IMR-90 (cell line): ENCODE results near the gene PROM2. TPM values are rescaled to one million over a fixed set of nuclear protein-coding genes. Genes with fewer than 3 reads are reported as not detected.

Source experiments
- ATAC-seq: fragments of 200-7000 bp; cut with Tn5 transposase; 2 replicates; pipeline ENCODE4 v1.9.1; 2020; ENCODE audit warnings: low read depth, mild to moderate bottlenecking, moderate library complexity
- BruUV-seq: library from RNA; stranded (reverse); fragments of 400-500 nt; replicated peaks from 2 replicates; lab custom pipeline; 2021; lab: Mats Ljungman, UMichigan
- CTCF ChIA-PET: fragments of 300-600 bp; formaldehyde crosslinking; extraction: SDS; loops from one replicate; lab custom pipeline; 2021; ENCODE audit warnings: antibody characterized with exemption; lab: Yijun Ruan, JAX
- POLR2A ChIA-PET: fragments of 300-600 bp; sonication (Branson Sonifier 250); formaldehyde crosslinking; loops from one replicate; lab custom pipeline; 2022; ENCODE audit warnings: antibody characterized with exemption; ENCODE audit not compliant: unreplicated experiment; lab: Charles Lee
- DNase-seq: peaks from one replicate; pipeline ENCODE4 v3.0.0; 2013
- H2AFZ ChIP-seq: replicated peaks from 2 replicates; pipeline ENCODE3; 2013; ENCODE audit warnings: low read length, mild to moderate bottlenecking; ENCODE audit not compliant: poor library complexity
- H2AK5ac ChIP-seq: 2 replicates; pipeline ENCODE4 v1.6.1; 2013; ENCODE audit warnings: low read depth, low read length, inconsistent platforms
- H2AK9ac ChIP-seq: replicated peaks from 2 replicates; pipeline ENCODE3; 2013; ENCODE audit warnings: mild to moderate bottlenecking, low read depth, low read length, moderate library complexity; ENCODE audit not compliant: poor library complexity
- H2BK120ac ChIP-seq: 2 replicates; pipeline ENCODE4 v1.6.1; 2013; ENCODE audit warnings: low read depth, low read length, inconsistent platforms
- H2BK15ac ChIP-seq: 3 replicates; pipeline ENCODE4 v1.6.1; 2013; ENCODE audit warnings: low read depth, low read length, inconsistent platforms
- H2BK20ac ChIP-seq: 2 replicates; pipeline ENCODE4 v1.6.1; 2013; ENCODE audit warnings: low read depth, mild to moderate bottlenecking, inconsistent platforms, low read length, moderate library complexity
- H2BK5ac ChIP-seq: 2 replicates; pipeline ENCODE4 v1.6.1; 2013; ENCODE audit warnings: mild to moderate bottlenecking, low read depth, low read length, inconsistent platforms; ENCODE audit not compliant: poor library complexity, severe bottlenecking
- H3K14ac ChIP-seq: replicated peaks from 2 replicates; pipeline ENCODE4 v1.6.1; 2013; ENCODE audit warnings: low read depth, low read length, inconsistent platforms
- H3K18ac ChIP-seq: 2 replicates; pipeline ENCODE4 v1.6.1; 2013; ENCODE audit warnings: low read depth, low read length, control low read depth
- H3K23ac ChIP-seq: 2 replicates; pipeline ENCODE4 v1.6.1; 2013; ENCODE audit warnings: low read depth, low read length, inconsistent platforms
- H3K27ac ChIP-seq: 2 replicates; pipeline ENCODE4 v1.5.1; 2013; ENCODE audit warnings: mild to moderate bottlenecking, control low read depth, low read length; ENCODE audit not compliant: insufficient read depth
- H3K27me3 ChIP-seq: 2 replicates; pipeline ENCODE4 v1.6.1; 2013; ENCODE audit warnings: low read length; ENCODE audit not compliant: control insufficient read depth, insufficient read depth
- H3K36me3 ChIP-seq: 2 replicates; pipeline ENCODE4 v1.6.1; 2013; ENCODE audit warnings: low read length, mixed read lengths; ENCODE audit not compliant: control insufficient read depth, insufficient read depth
- H3K4ac ChIP-seq: 2 replicates; pipeline ENCODE4 v1.6.1; 2013; ENCODE audit warnings: low read depth, low read length, inconsistent platforms
- H3K4me1 ChIP-seq: 2 replicates; pipeline ENCODE4 v1.6.1; 2013; ENCODE audit warnings: low read length, mixed read lengths; ENCODE audit not compliant: control insufficient read depth, insufficient read depth
- H3K4me2 ChIP-seq: 2 replicates; pipeline ENCODE4 v1.6.1; 2013; ENCODE audit warnings: low read depth, mild to moderate bottlenecking, control low read depth, low read length, moderate library complexity
- H3K4me3 ChIP-seq: 2 replicates; pipeline ENCODE4 v1.5.1; 2013; ENCODE audit warnings: low read depth, mild to moderate bottlenecking, control low read depth, low read length, moderate library complexity; ENCODE audit not compliant: insufficient read depth
- H3K56ac ChIP-seq: 2 replicates; pipeline ENCODE4 v1.6.1; 2013; ENCODE audit warnings: low read length, inconsistent platforms; ENCODE audit not compliant: insufficient read depth; ENCODE audit errors: extremely low read depth
- H3K79me1 ChIP-seq, 2 experiments: 2 replicates each; pipeline ENCODE4 v1.6.1; 2013; ENCODE audit warnings: low read length in 2 of 2, inconsistent platforms in 1 of 2, low read depth in 1 of 2
- H3K9ac ChIP-seq: 2 replicates; pipeline ENCODE4 v1.6.1; 2013; ENCODE audit warnings: low read depth, low read length, control low read depth
- H3K9me1 ChIP-seq: 2 replicates; pipeline ENCODE4 v1.6.1; 2013; ENCODE audit warnings: low read length, inconsistent platforms; ENCODE audit not compliant: insufficient read depth
- H3K9me3 ChIP-seq: 2 replicates; pipeline ENCODE4 v1.6.1; 2013; ENCODE audit warnings: low read length; ENCODE audit not compliant: control insufficient read depth, insufficient read depth
- H4K20me1 ChIP-seq: 2 replicates; pipeline ENCODE4 v1.6.1; 2013; ENCODE audit warnings: low read length, inconsistent platforms; ENCODE audit not compliant: insufficient read depth
- H4K5ac ChIP-seq: 2 replicates; pipeline ENCODE4 v1.6.1; 2013; ENCODE audit warnings: mild to moderate bottlenecking, low read depth, low read length, control low read depth
- H4K8ac ChIP-seq, 2 experiments: 2 replicates each; pipeline ENCODE4 v1.6.1; 2013; ENCODE audit warnings: low read depth in 2 of 2, low read length in 2 of 2, control low read depth in 1 of 2, inconsistent platforms in 1 of 2
- H4K91ac ChIP-seq: 2 replicates; pipeline ENCODE4 v1.6.1; 2013; ENCODE audit warnings: low read depth, low read length, inconsistent platforms; ENCODE audit not compliant: insufficient read depth
- CHD1 ChIP-seq: IDR thresholded peaks from 2 replicates; pipeline ENCODE4 v1.6.1; 2012; ENCODE audit warnings: low read depth, low read length, improper control_type of control experiment
- CTCF ChIP-seq: conservative IDR thresholded peaks from 2 replicates; pipeline ENCODE4 v1.5.1; 2012; ENCODE audit warnings: mild to moderate bottlenecking, low read depth, low read length, improper control_type of control experiment
- ELK1 ChIP-seq: fragments of 150-350 bp; IDR thresholded peaks from 2 replicates; pipeline ENCODE4 v1.6.1; 2016; ENCODE audit warnings: low read depth, mild to moderate bottlenecking, low read length, moderate library complexity, borderline replicate concordance
- MAFK ChIP-seq: IDR thresholded peaks from 2 replicates; pipeline ENCODE4 v1.6.1; 2012; ENCODE audit warnings: low read depth, low read length, improper control_type of control experiment
- NFE2L2 ChIP-seq: fragments of 150-350 bp; IDR thresholded peaks from 2 replicates; pipeline ENCODE4 v1.6.1; 2016; ENCODE audit warnings: low read depth, mild to moderate bottlenecking, low read length
- POLR2A ChIP-seq: IDR thresholded peaks from 2 replicates; pipeline ENCODE4 v1.6.1; 2012; ENCODE audit warnings: mild to moderate bottlenecking, low read depth, low read length
- WGBS, 2 experiments: methylation state at CpG; one replicate each; pipeline versions ENCODE4 v1.1.5 to v1.1.7; 2013; ENCODE audit warnings: missing lambda C conversion rate in 2 of 2; ENCODE audit not compliant: insufficient read length in 1 of 2; ENCODE audit errors: extremely low coverage in 2 of 2; 5-methylcytosine and 5-hydroxymethylcytosine counted together
- dilution Hi-C: fragments of 300-500 bp; cut with HindIII; formaldehyde crosslinking; loops from one replicate; pipeline ENCODE4 v1.14.3; 2018; ENCODE audit warnings: low sequenced_read_pairs; ENCODE audit not compliant: unreplicated experiment
- in situ Hi-C: fragments of 300-500 bp; cut with MboI; formaldehyde crosslinking; loops from 3 replicates; pipeline ENCODE4 v1.14.3; 2019; ENCODE audit warnings: low sequenced_read_pairs, inconsistent platforms, mixed read lengths
- intact Hi-C: fragments of 100-400 bp; cut with micrococcal nuclease; formaldehyde crosslinking; loops from 2 replicates; pipeline ENCODE4 v1.10.0; 2022
- polyA plus RNA-seq, 3 experiments: library from polyadenylated mRNA; depleted of rRNA; stranded (reverse); fragments of >200 nt; gene quantifications; 2 replicates each; pipeline ENCODE4 v1.2.3, GENCODE V29; 2012; ENCODE audit warnings: low replicate concordance in 1 of 3
- total RNA-seq: library from RNA; depleted of rRNA; stranded (reverse); fragments of >200 nt; gene quantifications from 2 replicates; pipeline ENCODE4 v1.2.3, GENCODE V29; 2012

The PROM2 gene
- total and polyA plus RNA-seq, 2 of the 4 experiments (the other 2 are of a cell fraction), result 0.26 TPM; not detected in 1

DNA sequence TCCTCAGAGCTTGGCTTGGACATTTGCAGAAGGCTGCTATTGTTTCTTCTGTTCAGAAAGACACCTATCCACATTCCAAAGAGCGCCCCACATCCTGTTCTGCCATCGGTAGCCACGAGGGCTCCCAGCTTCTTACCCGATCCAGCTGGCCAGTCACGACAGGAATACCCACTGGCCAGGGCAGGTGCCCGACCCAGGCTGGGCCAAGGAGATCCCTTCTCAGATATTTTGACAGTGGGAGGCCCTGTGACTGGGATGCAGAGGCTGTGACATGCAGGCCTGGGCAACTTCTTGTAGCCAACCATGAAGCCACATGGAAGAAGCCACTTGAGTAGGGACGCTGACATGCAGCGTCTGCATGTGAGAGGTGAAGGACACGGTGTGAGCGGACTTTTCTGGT lies 57.4 kb downstream of the PROM2 start:
- TF ChIP-seq NFE2L2 (no peak), ELK1 (no peak), MAFK (no peak), CTCF (no peak), POLR2A (no peak), CHD1 (no peak)
- H4K20me1 ChIP-seq, result no peaks in the 10 kb centered on the region
- H3K27ac ChIP-seq, result no peak overlapping the region
- no peak overlapping the region for H2BK20ac ChIP-seq
- H2BK15ac ChIP-seq, result no peak overlapping the region
- WGBS, 2 experiments, result no CpG with 5 or more reads among the region's 10 CpGs
- ATAC-seq (no peak), DNase-seq (no peak)
- no peaks in the 10 kb centered on the region for H3K36me3 ChIP-seq
- peaks cover 14% of the 10 kb centered on the region for H3K4me1 ChIP-seq
- H3K14ac ChIP-seq, result no peak overlapping the region
- H2BK5ac ChIP-seq, result no peak overlapping the region
- intact Hi-C loops, result no loop called here
- H2AK9ac ChIP-seq, result no peak overlapping the region
- no TSS peak for BruUV-seq
- no peak overlapping the region for H3K9ac ChIP-seq
- no peak overlapping the region for H3K56ac ChIP-seq
- POLR2A ChIA-PET, result no interaction called here
- no peak overlapping the region for H3K4me3 ChIP-seq
- CTCF ChIA-PET, result no interaction called here
- H3K9me3 ChIP-seq, result no peaks in the 10 kb centered on the region
- no peak overlapping the region for H3K23ac ChIP-seq
- no peak overlapping the region for H4K91ac ChIP-seq
- H3K4ac ChIP-seq, result no peak overlapping the region
- H3K9me1 ChIP-seq, result peaks cover 3% of the 10 kb centered on the region; the same call in 1 of the 2 replicates
- dilution Hi-C loops, result no loop called here
- no peak overlapping the region for H2BK120ac ChIP-seq
- no peak overlapping the region for H3K18ac ChIP-seq
- H4K5ac ChIP-seq, result no peak overlapping the region
- no peaks in the 10 kb centered on the region for H3K79me1 ChIP-seq
- no peak overlapping the region for H4K8ac ChIP-seq
- no peak overlapping the region for H2AFZ ChIP-seq
- H3K4me2 ChIP-seq, result no peak overlapping the region
- no peaks in the 10 kb centered on the region for H3K27me3 ChIP-seq
- no peak overlapping the region for H2AK5ac ChIP-seq
- in situ Hi-C loops, result no loop called here
